ENCODE results near the gene CCDC149.

Gene CCDC149

DNA sequence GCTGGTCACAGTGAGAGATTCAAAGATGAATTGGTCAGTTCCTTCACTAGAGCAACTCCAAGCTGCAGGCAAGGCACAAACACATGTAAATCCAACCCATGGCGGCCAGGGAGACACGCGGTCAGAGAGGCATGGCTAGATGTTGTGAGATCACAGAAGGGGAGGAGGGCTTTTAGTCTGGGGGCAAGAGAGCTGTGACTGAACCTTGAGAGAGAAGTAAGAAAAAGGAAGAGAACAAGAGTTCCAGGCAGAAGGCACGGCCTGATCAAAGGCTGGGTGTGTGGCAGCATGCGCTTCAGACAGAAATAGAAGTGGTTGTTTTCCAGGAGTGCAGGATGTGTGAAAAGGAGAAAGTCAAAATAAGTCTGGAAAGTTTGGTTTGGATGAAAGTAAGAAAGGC, 15.9 kb downstream of the CCDC149 start:
- TF ChIP-seq CTCF (IDR thresholded peaks at IDR 0.05; ENCODE audit: unreplicated experiment in 3 of 3) = no peak
- Mint-ChIP-seq H3K27ac (no peak overlapping the region), H3K36me3 (ENCODE audit: low read depth) (no peaks in the 10 kb centered on the region), H3K4me3 (no peak overlapping the region), H3K27me3 (ENCODE audit: low read depth) (no peaks in the 10 kb centered on the region), H3K4me1 (no peaks in the 10 kb centered on the region), H3K9me3 (no peaks in the 10 kb centered on the region)

DNA sequence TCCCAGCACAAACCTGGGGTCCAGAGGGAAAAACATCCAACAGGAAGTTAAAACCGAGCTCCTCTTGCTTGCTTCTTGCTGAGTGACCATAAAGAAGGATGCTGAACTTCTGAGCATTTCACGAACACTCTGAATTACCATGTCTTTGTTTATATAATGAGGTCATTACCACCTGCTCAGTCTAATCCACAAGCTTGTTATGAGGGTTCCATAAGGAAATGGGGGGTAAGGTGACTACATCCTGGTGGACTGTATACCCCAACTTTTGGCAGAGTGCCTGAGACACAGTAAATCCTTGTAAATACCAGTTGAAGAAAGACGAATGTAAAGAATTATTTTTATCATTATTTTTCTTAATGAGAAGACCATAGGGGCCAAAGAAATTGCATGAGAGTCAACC, 16.8 kb downstream of the CCDC149 start:
- Mint-ChIP-seq H3K27me3 (ENCODE audit: low read depth) (peaks cover 4% of the 10 kb centered on the region), H3K4me1 (no peaks in the 10 kb centered on the region), H3K9me3 (no peaks in the 10 kb centered on the region), H3K4me3 (no peak overlapping the region), H3K27ac (no peak overlapping the region), H3K36me3 (ENCODE audit: low read depth) (no peaks in the 10 kb centered on the region)
- no peak for TF ChIP-seq CTCF (IDR thresholded peaks at IDR 0.05; ENCODE audit: unreplicated experiment in 3 of 3)

DNA sequence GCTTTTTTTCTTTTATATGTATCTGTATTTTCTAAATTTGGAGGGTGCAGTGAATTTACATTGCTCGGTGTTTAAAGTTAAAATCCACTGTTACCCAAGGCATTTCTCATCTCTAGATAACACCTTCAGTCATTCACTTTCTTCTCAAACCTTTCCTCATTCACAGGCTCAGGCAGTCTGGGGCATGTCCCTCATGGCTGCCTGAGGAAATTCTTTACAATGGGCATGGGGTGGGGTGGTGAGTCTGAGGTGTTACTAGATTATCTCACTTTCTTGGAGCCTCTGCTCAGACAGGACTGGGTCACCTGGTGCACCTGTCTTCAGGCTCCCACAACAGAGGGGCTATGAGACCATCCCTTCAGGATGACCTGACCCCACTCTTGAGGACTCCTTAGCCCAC, 17.4 kb downstream of the CCDC149 start:
- TF ChIP-seq CTCF (IDR thresholded peaks at IDR 0.05; ENCODE audit: unreplicated experiment in 3 of 3) = no peak
- no peak overlapping the region for H3K4me3 Mint-ChIP-seq
- no peaks in the 10 kb centered on the region for H3K4me1 Mint-ChIP-seq
- H3K27ac Mint-ChIP-seq = no peak overlapping the region
- H3K27me3 Mint-ChIP-seq (ENCODE audit: low read depth) = peaks cover 4% of the 10 kb centered on the region
- H3K9me3 Mint-ChIP-seq = no peaks in the 10 kb centered on the region
- no peaks in the 10 kb centered on the region for H3K36me3 Mint-ChIP-seq (ENCODE audit: low read depth)

DNA sequence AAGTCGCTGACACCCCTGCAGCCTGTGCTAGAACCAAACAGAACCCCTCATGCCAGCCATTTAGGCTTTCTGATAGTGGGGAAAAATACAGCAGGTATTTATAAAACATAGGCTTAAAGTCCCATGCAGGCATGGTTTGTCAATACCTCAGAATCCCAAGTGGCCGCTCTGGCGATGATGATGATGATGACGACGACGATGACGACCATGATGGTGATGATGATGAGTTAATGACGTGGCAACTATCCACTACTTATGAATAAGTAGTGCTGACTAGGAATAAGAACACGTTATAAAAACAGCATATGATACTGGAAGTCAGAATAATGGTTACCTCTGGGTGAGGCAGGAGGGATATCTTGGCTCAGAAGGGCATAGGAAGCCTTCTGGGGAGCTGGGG, 18.0 kb downstream of the CCDC149 start:
- Mint-ChIP-seq H3K9me3 (no peaks in the 10 kb centered on the region), H3K4me3 (no peak overlapping the region)

DNA sequence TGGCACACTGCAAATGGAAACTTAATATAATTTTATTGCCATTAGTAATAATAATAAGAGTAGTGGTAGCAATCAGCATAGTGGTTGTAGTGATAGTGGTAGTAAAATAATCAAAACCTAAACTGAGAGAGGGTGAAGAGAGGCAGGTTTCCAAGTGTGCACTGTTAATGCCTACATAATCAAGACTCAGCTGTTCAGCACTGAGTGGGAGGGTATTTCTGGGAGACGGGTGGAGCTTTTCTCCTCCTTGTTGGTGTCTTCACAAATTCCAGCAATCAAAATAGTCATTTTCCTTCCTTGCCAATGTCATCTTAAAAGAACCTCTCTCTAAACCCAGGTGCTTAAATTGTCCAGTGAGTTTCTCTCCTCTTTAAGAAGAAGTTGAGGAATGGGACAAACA, 18.6 kb downstream of the CCDC149 start:
- no peak for TF ChIP-seq CTCF (IDR thresholded peaks at IDR 0.05; ENCODE audit: unreplicated experiment in 3 of 3)
- H3K27me3 Mint-ChIP-seq (ENCODE audit: low read depth) = peaks cover 4% of the 10 kb centered on the region
- no peaks in the 10 kb centered on the region for H3K36me3 Mint-ChIP-seq (ENCODE audit: low read depth)
- no peak overlapping the region for H3K4me3 Mint-ChIP-seq
- no peaks in the 10 kb centered on the region for H3K9me3 Mint-ChIP-seq
- H3K27ac Mint-ChIP-seq = no peak overlapping the region
- no peaks in the 10 kb centered on the region for H3K4me1 Mint-ChIP-seq

More for the DNA sequence above, 18.0 kb downstream of the CCDC149 start:
- Mint-ChIP-seq H3K4me1 (no peaks in the 10 kb centered on the region), H3K27me3 (ENCODE audit: low read depth) (peaks cover 4% of the 10 kb centered on the region), H3K36me3 (ENCODE audit: low read depth) (no peaks in the 10 kb centered on the region), H3K27ac (no peak overlapping the region)
- TF ChIP-seq CTCF (IDR thresholded peaks at IDR 0.05; ENCODE audit: unreplicated experiment in 3 of 3) = no peak

DNA sequence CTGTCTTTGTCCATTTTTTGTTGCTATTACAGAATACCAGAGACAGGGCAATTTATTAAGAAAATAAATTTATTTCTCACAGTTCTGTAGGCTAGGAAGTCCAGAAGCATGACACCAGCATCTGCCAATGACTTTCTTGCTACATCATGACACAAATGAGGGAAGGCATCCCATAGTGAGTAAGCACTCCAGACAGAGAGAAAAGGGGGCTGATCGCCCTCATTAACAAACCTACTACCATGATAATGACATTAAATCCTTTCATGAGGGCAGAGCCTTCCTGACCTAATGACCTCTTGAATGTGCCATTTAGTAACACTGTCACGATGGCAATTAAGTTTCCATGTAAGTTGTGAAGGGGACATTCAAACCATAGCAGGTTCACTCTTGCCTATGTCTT, 20.1 kb downstream of the CCDC149 start:
- Mint-ChIP-seq H3K4me1 (no peaks in the 10 kb centered on the region), H3K9me3 (no peaks in the 10 kb centered on the region), H3K36me3 (ENCODE audit: low read depth) (no peaks in the 10 kb centered on the region), H3K4me3 (no peak overlapping the region), H3K27me3 (ENCODE audit: low read depth) (peaks cover 4% of the 10 kb centered on the region), H3K27ac (no peak overlapping the region)
- no peak for TF ChIP-seq CTCF (IDR thresholded peaks at IDR 0.05; ENCODE audit: unreplicated experiment in 3 of 3)
